HG02642 (cell line): ENCODE results near the gene OPTC.
"Not testable (repeated sequence)": the region's sequence is repeated elsewhere in the genome, so short reads cannot be mapped to it uniquely, and the experiment has no call there.

Experiments
- ATAC-seq: cut with Tn5 transposase; IDR thresholded peaks from one replicate; pipeline ENCODE4 v1.9.1; 2021; ENCODE audit warnings: mild to moderate bottlenecking; ENCODE audit not compliant: unreplicated experiment, poor library complexity

OPTC gene

GRCh38 chr1:203512848-203513584 lies 19.1 kb downstream of the OPTC start:
- ATAC-seq = no peak

GRCh38 chr1:203513585-203514031 lies 19.7 kb downstream of the OPTC start:
- no peak for ATAC-seq

- no peak for ATAC-seq
These were observed 22.2 kb downstream of the OPTC start for GRCh38 chr1:203516184-203516583.

- no peak for ATAC-seq
These were observed 23.0 kb downstream of the OPTC start for GRCh38 chr1:203516906-203517305.

GRCh38 chr1:203517426-203518110 lies 23.6 kb downstream of the OPTC start:
- no peak for ATAC-seq

- ATAC-seq = not testable (repeated sequence)
These were observed 24.2 kb downstream of the OPTC start for GRCh38 chr1:203518139-203518538.

GRCh38 chr1:203518541-203518940 lies 24.6 kb downstream of the OPTC start:
- ATAC-seq = no peak

- ATAC-seq = no peak
These were observed 25.3 kb downstream of the OPTC start for GRCh38 chr1:203519053-203519840.

GRCh38 chr1:203519896-203520295 lies 25.9 kb downstream of the OPTC start:
- no peak for ATAC-seq

- ATAC-seq = no peak
These were observed 26.4 kb downstream of the OPTC start for GRCh38 chr1:203520315-203520714.

GRCh38 chr1:203521074-203521794 lies 27.3 kb downstream of the OPTC start:
- no peak for ATAC-seq

GRCh38 chr1:203521812-203522211 lies 27.9 kb downstream of the OPTC start:
- ATAC-seq = no peak

GRCh38 chr1:203522237-203522636 lies 28.3 kb downstream of the OPTC start:
- ATAC-seq = no peak

GRCh38 chr1:203523667-203524066 lies 29.7 kb downstream of the OPTC start:
- no peak for ATAC-seq

- ATAC-seq = no peak
These were observed 30.2 kb downstream of the OPTC start for GRCh38 chr1:203524152-203524551.

GRCh38 chr1:203524824-203525223 lies 30.9 kb downstream of the OPTC start:
- no peak for ATAC-seq

- ATAC-seq = no peak
These were observed 31.7 kb downstream of the OPTC start for GRCh38 chr1:203525685-203526084.

GRCh38 chr1:203526130-203526529 lies 32.2 kb downstream of the OPTC start:
- no peak for ATAC-seq

- ATAC-seq = no peak
These were observed 32.6 kb downstream of the OPTC start for GRCh38 chr1:203526572-203526971.

- ATAC-seq = no peak
These were observed 33.1 kb downstream of the OPTC start for GRCh38 chr1:203527013-203527412.
